Measurements from ENCODE around the gene ZNF624.
A peak's percentile ranks its signal among the peaks of the same experiment; 100 is the strongest.
"Not testable (repeated sequence)": the region's sequence is repeated elsewhere in the genome, so short reads cannot be mapped to it uniquely, and the experiment has no call there.

The ZNF624 gene

DNA sequence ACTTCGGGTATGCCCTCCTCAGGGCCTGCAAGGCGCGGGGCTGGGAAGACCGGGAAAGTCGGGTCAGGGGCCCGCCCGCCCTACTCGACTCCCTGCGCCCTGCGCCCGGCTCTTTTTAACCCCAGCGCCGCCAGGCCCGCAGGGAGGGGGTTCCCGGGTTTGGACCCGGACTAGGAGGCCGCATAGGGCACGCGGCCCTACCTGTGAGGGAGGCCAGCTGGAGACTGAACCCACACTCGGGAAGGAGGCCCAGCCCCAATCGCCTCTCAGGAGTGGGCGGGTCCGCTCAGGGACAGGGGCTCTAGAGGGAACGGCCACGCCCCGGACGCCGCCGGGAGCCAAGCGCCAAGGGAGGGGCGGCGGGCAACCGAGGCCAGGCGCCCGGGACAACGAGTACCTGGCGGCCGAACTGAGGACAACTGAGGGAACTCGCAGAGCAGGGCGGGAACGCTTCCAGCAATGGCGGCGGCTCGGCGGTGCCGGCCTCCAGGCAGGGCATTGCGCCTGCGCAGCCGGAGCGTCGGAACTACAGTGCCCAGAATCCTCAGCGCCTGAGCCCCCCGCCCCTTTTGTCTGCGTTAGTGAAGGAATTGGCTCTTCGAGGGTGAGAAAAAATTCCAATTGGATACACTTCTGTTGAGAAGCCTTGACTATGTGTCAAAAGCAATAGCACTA is at the start of gene ZNF624:
Gene ZNF624, minus strand, starts transcription at position 484 of the 675 bp plus-strand sequence.
- peak; percentile 82 for DNase-seq

DNA sequence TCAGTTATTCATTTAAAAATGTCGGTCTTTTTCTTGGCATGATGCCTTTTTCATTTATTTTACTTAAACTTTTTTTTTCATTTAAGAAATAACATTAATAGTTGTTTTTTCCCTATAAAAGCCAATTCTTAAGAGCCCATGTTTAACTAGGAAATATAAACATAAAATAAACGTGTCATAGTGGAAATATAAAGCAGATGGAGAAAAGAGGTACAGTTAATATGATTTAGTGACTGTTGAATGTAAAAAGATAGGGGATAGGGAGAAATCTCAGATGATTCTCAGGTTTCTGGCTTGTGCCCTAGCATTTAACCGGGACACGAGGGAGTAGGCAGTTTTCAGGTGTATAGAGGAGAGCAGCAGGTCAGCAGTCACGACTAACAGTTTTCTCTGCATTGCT is 44.0 kb upstream of the ZNF624 start:
- not testable (repeated sequence) for DNase-seq

DNA sequence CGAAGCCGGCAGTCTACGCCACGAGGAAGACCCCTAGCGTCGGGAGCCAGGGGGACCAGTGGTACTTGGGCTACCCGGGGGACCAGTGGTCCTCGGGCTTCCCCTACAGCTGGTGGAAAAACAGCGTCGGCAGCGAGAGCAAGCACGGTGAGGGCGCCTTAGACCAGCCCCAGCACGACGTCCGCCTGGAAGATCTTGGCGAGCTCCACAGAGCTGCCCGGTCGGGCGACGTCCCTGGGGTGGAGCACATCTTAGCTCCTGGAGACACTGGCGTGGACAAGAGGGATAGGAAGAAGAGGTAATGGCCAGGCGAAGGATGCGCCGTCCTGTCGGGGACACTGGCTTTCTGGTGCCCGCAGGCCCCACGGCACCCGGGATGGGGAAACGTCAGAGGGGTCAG is 36.8 kb upstream of the ZNF624 start:
- not testable (repeated sequence) for DNase-seq

DNA sequence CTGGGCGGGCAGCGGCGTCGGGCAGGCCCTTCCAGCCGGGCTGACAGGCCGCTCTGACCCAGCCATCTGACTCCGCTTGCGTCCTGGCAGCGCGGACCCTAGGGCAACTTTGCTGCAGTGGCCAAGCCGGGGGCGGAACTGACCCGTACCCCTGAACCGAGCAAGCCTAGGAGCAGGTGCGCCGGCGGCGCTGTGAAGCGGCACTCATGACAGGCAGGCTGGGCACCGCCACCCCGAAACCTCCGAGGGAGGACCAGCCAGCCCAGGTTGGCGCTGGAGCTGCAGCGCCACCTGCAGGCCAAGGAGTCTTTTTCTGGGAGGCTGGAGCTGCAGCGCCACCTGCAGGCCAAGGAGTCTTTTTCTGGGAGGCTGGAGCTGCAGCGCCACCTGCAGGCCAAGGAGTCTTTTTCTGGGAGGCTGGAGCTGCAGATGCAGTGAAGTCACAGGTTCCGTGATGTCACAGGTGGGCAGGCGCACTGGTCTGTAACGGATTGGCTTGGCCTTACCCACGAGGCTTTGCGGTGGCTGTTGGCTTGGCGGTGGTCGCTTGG is 36.2 kb upstream of the ZNF624 start, which contains the start of gene CCDC144A:
Gene CCDC144A, plus strand, starts transcription at position 511 of the 551 bp plus-strand sequence. CDS start 160 bp downstream, outside the sequence.
- not testable (repeated sequence) for DNase-seq

DNA sequence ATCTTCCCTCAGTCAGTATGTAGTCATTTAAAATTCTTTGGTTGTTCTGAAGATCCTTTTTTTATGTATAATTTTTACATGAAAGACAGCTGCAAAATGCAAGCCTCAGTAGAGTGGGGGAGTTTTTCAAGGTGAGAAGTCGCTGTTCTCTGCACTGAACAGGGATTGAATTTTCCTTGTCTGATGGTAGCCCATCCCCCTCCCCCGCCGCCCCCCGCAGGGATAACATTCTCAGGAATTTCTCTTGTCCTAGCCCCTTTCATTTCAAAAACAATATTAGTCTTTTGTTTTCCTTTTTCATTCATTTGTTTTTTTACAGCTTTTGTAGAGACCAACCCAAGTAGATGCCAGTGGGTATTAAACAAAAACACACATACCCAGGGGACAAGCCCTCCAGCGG is 33.5 kb upstream of the ZNF624 start:
- DNase-seq, result not testable (repeated sequence)

DNA sequence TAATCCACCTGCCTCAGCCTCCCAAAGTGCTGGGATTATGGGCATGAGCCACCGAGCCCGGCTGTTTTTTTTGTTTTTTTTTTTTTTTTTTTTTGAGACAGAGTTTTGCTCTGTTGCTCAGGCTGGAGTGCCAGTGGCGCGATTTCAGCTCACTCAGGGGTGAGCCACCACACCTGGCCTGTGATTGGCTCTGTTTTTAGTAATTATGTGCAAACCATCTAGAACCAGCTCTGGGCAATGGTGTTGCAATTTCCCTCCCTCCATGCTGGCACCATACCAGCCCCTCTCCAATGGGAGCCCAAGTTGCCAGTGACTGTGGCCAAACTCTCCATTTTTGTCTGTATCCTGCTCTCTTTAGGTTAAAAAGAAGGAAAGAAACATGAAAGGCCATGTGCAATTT is 32.4 kb upstream of the ZNF624 start:
- DNase-seq, result not testable (repeated sequence)

DNA sequence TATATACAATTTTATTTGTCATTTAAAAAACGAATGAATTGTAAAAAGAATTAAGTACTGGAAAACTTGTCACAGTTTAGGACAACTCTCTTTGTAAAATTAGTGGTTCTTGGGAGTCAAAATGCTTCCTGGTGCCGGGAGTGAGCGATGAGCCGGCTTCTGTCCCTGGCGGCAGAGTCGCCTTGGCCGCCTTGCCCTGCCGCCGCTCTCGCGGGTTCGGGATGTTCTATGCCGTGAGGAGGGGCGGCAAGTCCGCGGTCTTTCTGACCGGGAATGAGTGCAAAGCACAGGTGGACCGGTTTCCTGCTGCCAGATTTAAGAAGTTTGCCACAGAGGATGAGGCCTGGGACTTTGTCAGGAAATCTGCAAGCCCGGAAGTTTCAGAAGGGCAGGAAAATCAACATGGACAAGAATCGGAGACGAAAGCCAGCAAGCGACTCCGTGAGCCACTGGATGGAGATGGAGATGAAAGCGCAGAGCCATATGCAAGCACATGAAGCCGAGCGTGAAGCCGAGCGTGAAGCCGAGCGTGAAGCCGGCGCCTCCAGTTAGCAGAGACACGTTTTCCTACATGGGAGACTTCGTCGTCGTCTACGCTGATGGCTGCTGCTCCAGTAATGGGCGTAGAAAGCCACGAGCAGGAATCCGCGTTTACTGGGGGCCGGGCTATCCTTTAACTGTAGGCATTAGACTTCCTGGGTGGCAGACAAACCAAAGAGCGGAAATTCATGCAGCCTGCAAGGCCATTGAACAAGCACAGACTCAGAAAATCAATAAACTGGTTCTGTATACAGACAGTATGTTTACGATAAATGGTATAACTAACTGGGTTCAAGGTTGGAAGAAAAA is 29.9 kb upstream of the ZNF624 start:
- DNase-seq, result not testable (repeated sequence)

DNA sequence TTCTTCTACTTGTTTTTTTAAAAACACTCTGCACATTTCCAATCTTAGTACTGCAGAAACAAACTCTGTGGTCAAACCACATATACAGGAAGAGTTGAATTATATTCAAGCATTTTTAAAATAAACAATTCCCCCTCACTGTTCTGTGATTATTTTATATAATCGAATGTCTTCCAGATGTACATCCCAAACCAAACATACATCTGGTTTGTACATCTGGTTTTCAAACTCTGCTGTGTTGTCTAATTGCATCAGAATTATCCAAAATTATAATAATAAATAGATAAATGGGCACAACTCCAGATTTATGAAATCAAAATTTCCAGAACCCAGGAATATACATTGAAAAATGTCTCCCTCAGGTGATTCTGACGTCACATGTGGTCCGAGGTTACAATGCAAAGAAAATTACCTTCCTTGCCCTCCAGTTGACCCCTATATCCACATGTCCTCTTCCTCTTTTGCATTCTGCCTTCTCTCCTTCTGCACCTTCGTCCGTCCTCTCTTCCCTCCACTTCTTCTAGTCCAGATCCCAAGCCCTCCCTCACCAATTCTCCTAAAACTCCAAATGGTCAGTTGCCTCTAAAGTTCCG is 23.1 kb upstream of the ZNF624 start:
- no peak for DNase-seq

DNA sequence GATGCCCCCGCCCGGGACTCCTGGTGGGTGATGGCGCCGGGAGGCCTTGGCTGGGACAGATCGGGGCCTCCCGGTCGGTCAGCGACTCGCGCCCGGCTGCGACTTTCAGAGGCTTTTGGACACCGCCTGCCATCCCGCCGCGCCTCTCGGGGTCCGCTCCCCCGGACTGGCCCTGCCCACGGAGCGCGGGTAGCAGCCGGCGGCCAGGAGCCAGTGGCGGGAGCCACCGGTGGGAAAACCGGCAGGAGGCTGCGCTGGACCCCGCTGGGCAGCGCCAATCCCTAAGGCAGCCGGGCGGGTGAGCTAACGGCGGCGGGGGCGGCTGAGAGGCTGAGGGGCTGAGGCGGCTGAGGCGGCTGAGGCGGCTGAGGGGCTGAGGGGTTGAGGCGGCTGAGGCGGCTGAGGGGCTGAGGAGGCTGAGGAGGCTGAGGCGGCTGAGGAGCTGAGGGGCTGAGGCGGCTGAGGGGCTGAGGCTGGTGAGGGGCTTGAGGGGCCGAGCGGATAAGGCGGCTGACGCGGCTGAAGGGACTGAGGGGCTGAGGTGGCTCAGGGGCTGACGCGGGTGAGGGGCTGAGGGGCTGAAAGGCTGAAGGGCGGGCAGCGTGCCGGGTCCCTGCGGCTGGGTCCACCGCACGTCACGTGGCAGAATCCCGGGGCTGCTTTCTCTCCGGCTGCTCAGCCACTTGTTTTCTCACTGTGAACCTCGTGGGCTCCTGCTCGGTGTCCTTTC is 13.4 kb upstream of the ZNF624 start:
- DNase-seq, result not testable (repeated sequence)

DNA sequence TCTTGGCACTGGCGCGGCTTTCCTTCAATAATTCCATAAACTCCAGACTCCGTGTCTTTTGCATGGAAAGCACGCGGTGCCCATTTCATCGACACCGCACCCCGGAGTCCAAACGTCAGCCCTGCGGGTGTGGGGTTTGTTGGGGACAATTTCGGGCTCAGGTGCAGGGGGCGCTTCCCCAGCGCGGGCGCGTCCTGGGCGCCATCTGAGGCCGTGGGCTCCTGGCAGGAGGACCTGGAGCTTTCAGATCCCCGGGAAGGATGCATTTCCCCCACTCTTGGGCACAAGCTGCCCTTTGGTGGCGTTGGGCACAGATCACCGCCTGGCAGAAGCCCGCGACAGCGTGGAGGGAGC is 12.9 kb upstream of the ZNF624 start:
- DNase-seq, result not testable (repeated sequence)

DNA sequence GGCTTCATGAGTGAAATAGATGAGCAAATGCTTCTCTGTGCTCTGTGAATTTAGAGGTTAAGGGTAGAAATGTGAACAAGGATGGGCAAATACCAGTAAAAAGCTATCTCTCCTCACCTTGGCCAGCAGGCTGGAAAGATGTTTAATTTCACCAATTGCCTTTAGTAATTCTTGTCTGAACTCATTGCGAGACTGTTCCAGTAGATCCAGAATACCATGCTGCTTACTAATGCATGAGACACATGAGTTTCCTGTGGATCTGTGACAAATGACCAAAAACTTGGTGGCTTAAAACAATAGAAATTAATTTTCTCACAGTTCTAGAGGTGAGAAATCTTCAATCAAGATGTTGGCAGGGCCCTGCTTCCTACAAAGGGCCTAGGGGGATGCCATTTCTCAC is 9.3 kb upstream of the ZNF624 start:
- no peak for DNase-seq

DNA sequence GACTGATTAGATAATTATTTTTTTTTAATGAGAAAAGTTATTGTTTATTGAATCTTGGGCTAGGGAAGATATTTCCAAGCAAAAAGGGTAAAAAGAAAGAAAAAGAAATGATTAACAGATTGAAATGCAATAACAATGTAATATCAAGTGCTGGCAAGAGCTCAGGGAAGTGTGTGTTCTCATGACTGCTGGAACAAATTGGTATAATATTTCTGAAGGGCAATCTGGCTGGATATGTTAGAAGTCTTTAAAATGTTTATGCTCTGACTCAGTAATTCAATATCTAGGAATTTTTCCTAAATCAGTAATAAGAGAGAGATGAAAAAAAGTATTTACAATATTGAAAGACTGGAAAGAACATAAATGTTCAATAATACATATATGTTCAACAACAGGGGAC is 7.6 kb upstream of the ZNF624 start:
- no peak for DNase-seq

DNA sequence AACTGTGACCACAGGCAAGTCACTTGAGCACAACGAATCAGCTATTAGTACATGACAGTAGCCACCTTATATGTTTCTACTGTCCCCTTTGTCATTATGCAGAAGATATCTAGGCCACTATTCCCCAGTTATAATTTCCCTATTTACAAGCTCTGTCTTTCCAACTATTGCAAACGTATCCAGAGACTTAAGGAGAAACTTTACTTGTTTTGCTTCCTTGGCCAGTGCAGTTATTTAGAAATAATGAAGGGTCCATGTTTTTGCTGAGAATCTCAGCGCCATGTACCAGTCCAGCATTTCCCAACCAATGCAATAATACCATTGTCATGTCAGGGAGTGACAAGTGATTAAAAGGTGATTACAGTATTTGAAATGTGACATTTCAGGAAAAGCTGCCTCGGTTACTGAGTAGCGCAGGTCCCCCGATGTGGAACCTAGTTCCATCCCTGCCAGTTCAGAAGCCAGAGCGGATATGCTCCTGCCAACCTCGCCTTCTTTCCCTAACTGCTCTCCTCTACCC is 743 bp downstream of the ZNF624 start:
- DNase-seq, result no peak

DNA sequence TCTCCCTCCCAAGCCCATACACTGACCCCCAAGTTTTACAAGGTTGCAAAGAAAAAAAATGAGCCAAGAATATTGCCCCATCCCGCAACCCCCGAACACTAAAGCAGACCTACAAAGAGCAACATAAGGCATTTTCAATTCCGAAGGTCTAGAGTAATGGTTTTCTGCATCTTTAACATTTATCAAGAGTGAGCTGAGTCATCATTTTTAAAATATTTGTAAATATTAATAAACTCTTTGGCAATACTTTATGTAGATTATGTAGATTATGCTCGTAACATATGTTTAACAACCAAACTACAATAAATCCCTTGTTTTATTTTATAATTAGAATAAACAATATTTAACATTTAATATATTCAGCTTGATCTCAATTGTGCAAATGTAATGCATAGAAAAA is 1.4 kb downstream of the ZNF624 start:
- no peak for DNase-seq

DNA sequence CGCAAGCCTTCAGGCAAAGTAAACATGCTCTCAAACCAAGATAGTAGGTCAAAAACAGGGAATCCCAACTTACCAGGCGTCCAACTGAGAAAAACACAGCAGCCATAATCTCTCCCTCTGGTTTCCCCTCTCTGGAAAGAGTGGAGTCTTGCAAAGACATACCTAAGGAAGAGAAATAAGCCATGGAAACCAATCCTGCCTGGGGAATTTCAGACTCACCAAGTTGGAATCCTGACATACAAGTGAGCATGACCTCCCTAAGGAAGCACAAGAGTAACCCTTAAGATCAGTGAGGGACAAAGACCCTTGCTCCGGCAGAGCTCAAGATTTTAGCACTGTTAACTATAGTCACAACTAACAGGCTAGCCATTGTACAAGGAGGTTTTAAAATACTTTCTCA is 4.1 kb downstream of the ZNF624 start:
- no peak for DNase-seq

DNA sequence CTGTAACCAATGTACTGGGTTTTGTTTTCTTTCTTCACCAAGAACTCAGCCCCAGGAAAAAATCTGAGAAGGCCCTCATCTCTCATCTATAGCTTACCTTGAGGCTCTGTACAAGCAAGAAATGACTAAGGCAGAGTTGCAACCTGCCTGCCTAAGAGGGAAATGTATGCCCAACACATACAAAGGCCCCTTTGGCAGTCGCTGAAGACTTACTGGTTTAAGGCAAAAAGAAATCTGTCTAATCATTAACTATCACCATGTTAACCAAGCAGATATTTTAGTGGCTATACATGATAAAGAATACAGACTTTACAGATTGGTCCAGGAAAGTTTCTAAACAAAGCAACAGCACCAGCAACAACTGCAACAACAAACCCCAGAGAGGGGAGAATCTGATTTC is 14.2 kb downstream of the ZNF624 start:
- no peak for DNase-seq

DNA sequence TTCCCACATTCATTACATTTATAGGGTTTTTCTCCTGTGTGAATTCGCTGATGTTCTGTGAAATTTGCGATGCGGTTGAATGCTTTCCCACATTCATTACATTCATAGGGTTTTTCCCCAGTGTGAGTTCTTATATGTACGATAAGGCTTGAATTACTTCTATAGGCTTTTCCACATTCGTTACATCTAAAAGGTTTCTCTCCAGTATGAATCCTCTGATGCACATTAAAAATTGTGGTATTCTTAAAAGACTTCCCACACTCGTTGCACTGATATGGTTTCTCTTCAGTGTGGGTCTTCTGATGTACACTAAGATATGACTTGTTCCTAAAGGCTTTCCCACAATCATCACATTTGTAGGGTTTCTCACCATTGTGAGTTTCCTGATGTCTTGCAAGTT is 30.4 kb downstream of the ZNF624 start:
- DNase-seq, result no peak

DNA sequence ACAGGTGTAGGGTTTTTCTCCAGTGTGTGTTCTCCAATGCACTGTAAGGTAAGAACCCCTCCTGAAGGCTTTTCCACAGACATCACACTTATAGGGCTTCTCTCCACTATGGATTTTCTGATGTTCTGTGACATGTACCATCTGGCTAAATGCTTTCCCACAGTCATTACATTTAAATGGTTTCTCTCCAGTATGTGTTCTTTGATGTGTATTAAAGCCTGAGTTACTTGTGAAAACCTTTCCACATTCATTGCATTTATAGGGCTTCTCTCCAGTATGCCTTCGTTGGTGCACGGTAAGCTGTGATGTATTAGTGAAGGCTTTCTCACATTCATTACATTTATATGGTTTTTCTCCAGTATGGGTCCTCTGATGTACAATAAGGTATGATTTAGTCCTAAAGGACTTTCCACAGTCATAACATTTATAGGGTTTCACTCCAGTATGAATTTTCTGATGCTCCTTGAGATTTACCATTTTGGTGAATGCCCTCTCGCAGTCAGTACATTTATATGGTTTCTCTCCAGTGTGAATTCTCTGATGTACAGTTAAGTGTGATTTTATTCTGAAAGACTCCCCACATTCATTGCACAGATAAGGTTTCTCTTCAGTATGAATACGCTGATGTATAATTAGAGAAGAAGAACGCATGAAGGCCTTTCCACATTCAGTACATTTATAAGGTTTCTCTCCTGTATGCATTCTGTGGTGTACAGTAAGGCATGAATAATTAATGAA is 30.9 kb downstream of the ZNF624 start:
- DNase-seq, result no peak

DNA sequence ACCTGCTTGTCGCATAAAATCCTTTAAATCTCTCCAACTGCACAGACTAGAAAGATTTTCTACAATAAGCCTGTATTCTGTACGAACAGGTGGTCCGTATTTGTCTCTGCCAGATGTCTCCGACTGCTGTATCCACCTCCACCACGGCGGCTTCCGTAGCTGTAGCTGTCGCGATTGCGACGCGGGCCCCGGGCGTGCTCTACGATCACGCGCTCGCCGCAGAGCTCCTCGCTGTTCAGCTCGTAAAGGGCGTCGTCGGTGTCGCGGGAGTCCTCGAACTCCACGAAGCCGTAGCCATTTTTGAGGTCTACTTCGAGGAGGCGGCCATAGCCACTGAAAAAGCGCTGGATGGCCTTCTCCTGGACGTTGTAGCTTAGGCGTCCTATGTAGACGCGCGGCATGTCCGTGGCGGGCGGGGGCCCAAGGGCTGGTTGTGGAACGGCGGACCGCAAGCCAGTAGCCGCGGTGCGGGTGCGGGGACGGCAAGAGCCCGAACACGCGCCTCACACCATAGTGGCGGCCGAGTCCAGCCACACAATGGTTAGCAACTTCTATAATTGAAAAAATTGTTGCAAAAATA is 36.1 kb downstream of the ZNF624 start:
- DNase-seq, result no peak

DNA sequence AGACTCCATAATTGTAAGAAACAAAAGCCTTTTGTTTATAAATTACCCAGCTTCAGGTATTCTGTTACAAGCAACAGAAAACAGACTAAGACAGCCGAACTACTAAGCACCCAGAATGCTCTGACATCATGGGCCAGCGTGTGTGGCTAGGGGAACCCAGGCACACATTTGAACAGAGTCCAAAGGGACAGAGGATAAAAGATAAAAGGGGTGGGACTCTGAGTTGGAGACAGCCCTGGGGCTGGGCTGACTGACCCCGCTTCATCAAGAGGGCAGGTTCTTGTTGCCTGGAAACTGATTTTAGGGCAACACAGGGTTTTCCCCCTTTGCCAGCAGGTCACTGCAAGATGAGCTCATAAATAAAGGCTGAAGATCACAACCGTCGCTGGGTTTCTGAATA is 54.1 kb downstream of the ZNF624 start:
- DNase-seq, result no peak

DNA sequence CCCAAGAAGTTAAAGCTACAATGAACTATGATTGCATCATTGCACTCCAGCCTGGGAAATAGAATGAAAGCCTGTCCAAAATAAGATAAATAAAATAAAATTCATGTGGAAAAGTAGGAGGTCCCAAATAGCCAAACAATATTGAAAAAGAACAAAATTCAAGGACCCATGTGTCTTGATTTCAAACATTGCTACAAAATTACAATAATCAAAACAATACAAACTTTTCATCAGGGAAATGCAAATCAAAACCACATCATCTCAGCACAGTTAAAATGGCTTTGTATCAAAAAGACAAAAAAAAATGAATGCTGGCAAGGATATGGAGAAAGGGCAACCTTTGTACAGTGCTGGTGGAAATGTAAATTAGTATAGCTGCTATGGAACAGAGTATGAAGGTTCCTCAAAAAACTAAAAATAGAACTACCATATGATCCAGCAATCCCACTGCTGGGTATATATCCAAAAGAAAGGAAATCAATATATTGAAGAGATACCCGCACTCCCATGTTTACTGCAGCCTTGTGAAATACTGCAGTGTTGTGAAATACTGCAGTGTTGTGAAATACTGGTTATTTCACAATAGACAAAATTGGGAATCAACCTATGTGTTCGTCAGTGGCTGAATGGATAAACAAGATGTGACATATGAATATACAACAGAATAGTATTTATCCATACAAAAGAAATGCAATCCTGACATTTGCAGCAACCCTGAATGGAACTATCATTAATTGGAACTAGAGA is 60.1 kb downstream of the ZNF624 start:
- no peak for DNase-seq
